Measurements from ENCODE around the gene SFXN5.
"Not testable (repeated sequence)": the region's sequence is repeated elsewhere in the genome, so short reads cannot be mapped to it uniquely, and the experiment has no call there.

Gene SFXN5

GRCh38 chr2:73077424-73077795, 5.9 kb upstream of the SFXN5 start:
- no peak for DNase-seq (ENCODE audit: low spot score)

DNA sequence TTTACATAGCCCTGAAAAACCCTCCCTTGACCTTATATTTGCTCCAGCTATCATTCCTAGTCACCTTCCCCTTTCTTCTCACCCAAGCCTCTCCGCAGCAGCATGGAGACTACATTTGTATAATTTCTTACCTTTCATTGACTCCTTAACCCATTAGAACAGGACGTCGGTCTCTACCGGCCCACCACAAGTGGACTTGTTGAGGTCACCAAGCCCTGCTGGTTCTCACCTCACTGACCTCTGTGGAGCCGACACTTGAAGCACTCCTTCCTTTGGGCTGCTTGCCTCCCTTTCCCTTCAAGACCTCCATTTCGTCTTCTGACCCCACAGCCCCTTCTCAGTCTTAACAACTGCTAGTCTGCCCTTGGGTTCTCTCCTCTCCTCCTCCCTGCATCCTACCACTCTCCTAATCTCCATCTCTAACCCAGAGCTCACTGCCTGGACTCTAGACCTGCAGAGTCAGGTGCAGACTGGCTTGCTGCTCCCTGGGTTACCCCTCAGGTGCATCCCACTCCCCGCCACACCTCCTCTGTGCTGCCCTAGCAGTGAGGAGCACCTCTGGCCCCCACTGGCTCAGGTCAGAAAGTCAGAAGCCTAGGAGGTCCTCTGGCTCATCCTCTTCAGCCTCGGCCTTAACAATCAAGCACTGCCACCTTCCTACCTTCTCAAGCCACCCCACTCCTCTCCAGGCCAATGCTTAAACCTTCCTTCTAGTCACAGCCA, 5.3 kb upstream of the SFXN5 start:
- DNase-seq (ENCODE audit: low spot score), result no peak

- DNase-seq (ENCODE audit: low spot score), result peak; percentile 70
These were observed 4.2 kb upstream of the SFXN5 start for GRCh38 chr2:73075477-73076373.

- no peak for DNase-seq (ENCODE audit: low spot score)
These were observed 2.9 kb upstream of the SFXN5 start for GRCh38 chr2:73074110-73075069.

DNA sequence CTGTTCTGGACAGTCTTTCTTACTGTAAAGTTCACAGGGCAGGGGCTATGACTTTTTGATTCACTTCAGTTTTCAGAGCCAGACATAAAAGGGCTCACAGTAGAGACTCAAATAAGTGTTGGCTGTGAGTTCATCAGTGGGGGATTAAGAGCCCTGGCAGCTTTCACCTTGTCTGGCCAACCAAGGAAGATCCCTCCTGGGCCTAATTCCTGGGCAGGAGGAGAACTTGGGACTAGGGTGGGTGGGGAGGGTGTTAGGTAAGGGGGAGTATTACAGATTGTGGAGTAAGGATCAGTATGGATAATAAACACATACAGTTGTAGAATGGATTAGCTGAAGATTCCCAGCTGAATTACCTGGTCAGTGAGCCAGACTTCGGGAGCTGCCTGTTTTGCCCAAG, 904 bp upstream of the SFXN5 start:
- DNase-seq (ENCODE audit: low spot score), result no peak

DNA sequence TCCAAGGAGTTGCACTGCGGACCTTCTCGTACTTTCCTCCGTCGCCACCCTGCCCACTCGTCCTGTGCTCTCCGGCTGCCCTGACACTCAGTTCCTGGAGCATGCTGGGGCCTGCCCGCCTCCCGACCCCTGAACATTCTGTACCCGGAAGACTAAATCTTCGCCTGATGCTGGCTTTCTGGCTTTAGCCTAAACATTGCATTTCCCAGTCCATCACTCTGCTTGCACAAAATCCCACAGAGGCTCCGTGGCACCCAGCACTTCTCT, 550 bp upstream of the SFXN5 start:
- DNase-seq (ENCODE audit: low spot score), result no peak

- no peak for DNase-seq (ENCODE audit: low spot score)
These were observed 711 bp downstream of the SFXN5 start for GRCh38 chr2:73070643-73071359.

- no peak for DNase-seq (ENCODE audit: low spot score)
These were observed 1.5 kb downstream of the SFXN5 start for GRCh38 chr2:73069855-73070642.

DNA sequence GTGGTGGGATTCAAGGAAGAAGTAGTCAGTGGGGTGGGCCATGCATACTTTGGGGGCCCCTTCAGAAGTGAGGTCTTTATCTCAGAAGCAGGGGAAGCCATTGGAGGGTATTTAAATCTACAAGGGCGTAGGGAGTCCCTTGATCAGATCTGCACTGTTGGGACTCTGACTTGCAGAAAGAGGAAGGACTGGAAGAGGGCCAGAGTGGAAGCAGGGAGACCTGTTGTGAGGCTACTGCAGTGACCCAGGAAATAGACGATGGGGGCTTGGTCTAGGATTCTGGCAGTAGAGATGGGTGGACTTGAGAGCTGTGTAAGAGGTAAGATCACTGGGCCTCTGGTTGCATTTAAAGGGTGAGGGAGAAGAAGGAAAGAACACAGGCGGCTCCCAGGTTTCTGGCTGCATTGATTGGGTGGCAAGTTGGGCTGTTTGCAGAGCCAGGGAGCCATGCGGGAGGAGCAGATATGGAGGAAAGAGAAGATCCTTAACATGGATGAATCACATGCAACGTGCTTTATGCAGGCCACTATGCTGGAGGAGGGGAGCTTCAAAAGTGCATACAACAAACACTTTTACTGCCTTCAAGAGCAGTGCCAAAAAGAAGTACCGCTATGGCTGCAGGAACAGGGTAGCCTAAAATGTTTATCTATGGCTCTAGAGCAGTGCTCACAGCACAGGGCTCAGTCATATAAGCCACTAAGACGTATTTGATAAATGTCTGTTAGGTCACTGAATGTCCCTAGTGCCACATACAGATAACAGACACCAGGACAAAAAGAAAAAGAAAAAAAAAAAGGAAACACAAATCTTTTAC, 2.3 kb downstream of the SFXN5 start:
- DNase-seq (ENCODE audit: low spot score), result no peak

GRCh38 chr2:73068147-73068546, 3.4 kb downstream of the SFXN5 start:
- no peak for DNase-seq (ENCODE audit: low spot score)

DNA sequence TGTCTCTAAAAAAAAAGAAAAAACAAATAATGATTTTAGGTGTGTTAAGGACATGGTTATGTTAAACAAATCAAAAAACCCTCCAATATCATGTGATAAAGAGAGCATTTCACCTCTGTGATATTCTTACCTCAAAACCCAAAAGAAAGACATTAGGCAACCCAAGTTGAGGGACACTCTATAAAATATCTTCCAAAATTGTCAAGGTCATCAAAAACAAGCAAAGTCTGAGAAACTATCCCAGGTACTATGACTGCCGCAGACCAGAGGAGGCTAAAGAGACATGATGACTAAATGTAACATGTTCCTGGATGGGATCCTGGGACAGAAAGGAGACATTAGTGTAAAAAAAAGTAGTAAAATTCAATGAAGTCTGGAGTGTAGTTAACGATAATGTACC, 4.5 kb downstream of the SFXN5 start:
- no peak for DNase-seq (ENCODE audit: low spot score)

GRCh38 chr2:73065070-73065469, 6.4 kb downstream of the SFXN5 start:
- DNase-seq (ENCODE audit: low spot score), result not testable (repeated sequence)

DNA sequence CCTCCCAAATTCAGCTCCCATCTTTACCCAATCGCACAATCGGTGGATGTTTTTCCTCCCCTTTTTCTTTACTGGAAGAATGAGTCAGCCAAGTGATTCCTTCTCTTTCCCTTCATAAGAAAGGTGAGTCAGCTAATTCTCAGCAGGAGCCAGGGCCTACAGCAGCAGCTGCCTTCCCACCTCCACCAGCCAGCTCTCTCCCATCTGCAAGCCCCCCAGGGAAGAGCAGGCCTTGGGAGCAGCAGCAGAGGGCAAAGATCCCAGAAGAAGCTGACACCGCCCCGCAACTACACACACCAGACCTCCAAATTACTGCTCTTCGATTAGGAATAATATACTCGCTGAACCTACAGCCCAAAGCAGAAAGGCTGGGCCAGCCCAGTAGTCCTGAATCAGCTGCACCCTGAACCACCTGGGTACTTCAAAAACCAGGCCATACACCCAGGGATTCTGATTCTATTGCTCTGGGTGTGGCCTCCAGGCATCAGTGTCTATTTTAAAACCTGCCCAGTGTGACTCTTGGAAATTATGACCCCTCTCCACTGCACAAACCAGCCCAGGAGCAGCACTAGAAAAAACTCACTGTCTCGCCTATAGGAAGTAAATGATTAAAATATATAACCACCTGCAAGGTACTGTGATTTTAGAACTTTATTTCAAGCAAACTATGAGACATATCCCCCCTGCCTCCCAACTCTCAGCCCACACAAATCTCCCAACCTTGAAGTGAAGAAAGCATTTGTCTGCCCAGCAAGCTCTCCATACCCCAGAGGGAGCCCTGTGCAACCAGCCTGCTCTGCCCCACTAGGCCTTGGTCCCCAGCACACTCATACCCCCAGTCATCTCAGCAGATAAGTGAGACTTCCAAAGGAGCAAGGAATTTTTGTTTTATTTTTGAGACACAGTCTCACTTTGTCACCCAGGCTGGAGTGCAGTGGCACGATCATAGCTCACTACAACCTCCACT, 7.3 kb downstream of the SFXN5 start:
- DNase-seq (ENCODE audit: low spot score), result no peak

- no peak for DNase-seq (ENCODE audit: low spot score)
These were observed 8.0 kb downstream of the SFXN5 start for GRCh38 chr2:73063472-73063871.

- DNase-seq (ENCODE audit: low spot score), result peak; percentile 83
These were observed 12.4 kb downstream of the SFXN5 start for GRCh38 chr2:73059106-73059505.

DNA sequence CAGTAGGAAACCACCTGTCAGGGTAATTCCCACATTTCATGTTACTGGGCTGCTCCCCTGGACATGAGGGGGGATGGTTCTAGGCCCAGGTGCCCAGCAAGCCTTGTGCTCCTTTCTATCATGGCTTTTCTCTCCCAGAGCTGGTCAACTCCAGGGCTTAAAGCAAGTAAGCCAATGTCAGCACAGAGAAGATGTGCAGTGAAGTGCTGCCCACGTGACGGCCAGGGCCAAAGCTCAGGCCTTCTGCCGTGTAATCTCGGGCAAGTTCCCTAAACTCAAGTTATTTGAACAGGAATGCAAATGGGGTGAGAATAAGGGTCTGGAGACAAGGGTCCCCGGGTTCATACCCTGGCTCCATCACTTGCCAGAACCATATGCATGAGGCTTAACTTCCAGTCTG, 16.5 kb downstream of the SFXN5 start:
- no peak for DNase-seq (ENCODE audit: low spot score)

- peak; percentile 64 for DNase-seq (ENCODE audit: low spot score)
These were observed 18.0 kb downstream of the SFXN5 start for GRCh38 chr2:73053316-73054114.

GRCh38 chr2:73050121-73050545, 21.4 kb downstream of the SFXN5 start:
- DNase-seq (ENCODE audit: low spot score), result no peak
